GM19395 (cell line): ENCODE data around the gene SF3A2.
"Not testable (repeated sequence)": the region's sequence is repeated elsewhere in the genome, so short reads cannot be mapped to it uniquely, and the experiment has no call there.

Experiments used
- ATAC-seq: cut with Tn5 transposase; IDR thresholded peaks from one replicate; pipeline ENCODE4 v1.9.1; 2021; ENCODE audit warnings: mild to moderate bottlenecking, moderate library complexity; ENCODE audit not compliant: unreplicated experiment

Gene SF3A2, protein sequence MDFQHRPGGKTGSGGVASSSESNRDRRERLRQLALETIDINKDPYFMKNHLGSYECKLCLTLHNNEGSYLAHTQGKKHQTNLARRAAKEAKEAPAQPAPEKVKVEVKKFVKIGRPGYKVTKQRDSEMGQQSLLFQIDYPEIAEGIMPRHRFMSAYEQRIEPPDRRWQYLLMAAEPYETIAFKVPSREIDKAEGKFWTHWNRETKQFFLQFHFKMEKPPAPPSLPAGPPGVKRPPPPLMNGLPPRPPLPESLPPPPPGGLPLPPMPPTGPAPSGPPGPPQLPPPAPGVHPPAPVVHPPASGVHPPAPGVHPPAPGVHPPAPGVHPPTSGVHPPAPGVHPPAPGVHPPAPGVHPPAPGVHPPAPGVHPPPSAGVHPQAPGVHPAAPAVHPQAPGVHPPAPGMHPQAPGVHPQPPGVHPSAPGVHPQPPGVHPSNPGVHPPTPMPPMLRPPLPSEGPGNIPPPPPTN

DNA sequence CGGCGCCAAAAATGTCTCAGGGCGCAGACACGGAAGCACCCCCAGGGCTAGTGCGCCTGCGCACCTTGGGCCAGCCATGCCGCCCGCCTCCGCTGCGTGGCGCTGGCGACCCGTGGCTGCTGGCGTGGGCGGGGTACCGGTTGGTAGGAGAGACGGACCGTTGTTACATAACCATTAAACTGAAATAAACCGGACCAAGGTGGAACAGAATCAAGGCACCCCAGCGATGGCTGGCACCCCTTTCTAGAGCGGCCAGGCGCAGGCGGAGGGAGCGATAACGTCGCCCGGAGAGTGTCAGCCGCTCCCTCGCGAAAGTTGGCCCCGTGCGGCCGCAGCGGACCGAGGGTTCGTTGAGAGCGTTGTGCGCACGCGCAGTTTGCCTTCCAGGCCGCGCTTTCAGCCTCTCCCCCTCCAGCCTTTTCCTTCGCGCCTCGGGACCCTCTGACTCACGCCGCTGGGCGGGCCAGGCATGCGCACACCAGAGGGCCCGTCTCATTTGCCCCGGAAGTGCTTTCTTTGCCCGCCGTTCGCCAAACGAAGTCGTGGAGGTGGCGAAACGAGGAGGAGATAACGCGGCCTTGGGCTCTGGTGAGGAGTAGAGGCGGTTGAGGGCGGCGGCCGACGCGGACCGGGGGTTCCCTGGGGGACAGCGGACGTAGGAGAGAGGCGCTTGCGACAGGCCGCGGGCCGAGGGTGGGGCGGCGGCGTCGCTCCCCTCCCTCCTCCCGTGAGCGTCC, at the start of gene SF3A2, which contains the start of gene PLEKHJ1:
TSS of gene SF3A2 (plus strand) at position 511 of the 737 bp plus-strand sequence. CDS start 6,595 bp downstream, outside the sequence.
TSS of gene PLEKHJ1 (minus strand) at position 16 of the 737 bp plus-strand sequence. CDS start 81 bp downstream, outside the sequence.
- ATAC-seq: peak; percentile 71

DNA sequence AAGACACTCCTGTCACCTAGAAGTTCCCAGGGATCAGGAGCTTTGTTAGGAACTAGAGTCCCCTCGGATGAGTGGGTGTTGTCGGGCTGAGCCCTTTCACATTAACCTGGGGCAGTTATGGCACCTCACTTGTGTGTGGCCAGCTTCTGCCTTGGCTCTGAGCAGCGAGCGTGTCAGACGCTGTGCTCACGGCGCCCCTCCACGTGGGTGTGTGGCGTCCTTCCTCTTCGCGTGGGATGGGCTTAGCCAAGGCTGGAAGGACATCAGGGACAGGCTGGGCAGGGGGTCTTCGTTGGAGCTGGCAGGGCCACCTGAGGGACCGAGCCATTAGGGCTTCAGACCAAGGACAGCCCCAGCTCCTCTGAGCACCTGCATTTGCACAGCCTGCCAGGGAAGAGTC, 49.5 kb upstream of the SF3A2 start:
- no peak for ATAC-seq

- no peak for ATAC-seq
Observed at GRCh38 chr19:2188708-2189385, 47.8 kb upstream of the SF3A2 start.

DNA sequence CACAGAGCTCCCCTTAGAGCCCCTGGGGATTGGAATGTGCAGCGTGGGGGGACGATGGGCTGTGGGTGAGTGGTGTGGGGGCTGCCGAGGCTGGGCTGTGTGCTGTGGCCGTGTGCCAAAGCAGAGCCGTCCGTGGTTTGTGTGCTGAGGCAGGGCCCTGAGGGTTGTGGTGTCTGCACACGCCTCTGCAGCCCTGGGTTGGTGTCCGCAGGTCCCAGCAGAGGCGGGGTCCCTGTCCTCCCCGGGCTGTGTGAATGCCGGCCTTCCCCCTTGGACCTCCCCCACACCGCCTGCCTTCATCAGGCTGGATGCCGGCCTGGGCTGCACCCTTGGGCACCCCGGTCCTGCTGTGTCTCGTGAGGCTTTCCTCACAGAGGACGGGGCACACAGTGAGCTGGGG, 46.7 kb upstream of the SF3A2 start:
- ATAC-seq: no peak

- ATAC-seq: no peak
Observed at GRCh38 chr19:2190848-2191455, 45.7 kb upstream of the SF3A2 start.

DNA sequence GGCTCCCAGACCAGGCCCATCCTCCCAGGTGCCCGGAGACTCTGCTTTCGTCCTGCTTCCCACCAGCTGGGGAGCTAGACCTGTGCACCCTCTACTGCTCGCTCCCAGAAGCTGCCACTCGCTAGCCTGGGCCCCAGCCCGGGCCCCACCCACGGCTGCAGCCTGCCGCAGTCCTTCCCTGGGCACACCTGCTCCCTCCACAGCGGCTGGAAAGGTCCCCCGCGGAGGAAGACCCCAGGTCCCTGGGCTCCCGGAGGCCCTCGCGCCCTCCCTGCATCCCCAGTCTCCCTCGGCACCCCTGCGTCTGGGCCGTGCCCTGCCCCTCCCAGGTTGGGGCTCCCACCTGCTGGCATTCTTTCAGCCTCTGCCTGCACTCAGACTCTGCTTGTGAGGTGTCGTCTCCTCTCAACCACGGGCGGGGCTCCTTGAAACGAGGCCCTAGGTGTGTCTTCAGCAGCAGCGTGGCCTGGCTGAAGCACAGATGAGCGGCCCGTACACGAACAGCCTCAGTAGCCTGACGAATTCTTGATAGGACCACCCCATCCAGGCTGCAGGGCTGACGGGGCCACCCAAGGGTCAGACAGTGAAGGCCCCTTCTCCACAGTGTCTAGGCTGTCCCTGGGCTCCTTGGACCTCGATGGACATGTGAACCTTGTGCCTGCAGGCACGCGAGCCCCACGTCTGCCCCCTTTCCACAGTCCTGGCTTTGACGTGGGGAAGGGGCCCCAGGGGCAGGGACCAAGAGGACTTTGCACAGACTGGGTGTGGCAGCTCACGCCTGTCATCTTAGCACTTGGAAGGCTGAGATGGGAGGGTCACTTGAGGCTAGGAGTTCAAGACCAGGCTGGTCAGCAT, 44.9 kb upstream of the SF3A2 start:
- no peak for ATAC-seq

DNA sequence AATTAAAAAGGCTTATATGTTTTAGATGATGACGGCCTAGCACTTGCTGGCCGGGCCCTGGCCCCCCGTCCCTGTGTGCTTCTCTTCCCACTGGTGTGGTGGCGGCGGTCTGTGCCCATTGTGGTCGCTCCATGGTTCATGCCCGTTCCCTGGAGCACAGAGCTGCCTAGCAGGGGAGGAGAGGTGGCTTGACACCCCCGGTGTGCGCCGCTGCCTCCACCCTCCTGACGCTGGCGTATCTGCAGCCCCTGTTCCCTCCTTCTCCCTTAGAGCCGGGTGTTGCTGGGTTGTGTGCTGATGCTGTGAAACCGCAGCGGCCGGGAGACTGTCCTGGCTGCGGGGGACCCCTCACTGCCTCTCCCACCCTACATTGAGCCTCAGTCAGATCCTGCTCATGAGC, 43.8 kb upstream of the SF3A2 start:
- no peak for ATAC-seq

DNA sequence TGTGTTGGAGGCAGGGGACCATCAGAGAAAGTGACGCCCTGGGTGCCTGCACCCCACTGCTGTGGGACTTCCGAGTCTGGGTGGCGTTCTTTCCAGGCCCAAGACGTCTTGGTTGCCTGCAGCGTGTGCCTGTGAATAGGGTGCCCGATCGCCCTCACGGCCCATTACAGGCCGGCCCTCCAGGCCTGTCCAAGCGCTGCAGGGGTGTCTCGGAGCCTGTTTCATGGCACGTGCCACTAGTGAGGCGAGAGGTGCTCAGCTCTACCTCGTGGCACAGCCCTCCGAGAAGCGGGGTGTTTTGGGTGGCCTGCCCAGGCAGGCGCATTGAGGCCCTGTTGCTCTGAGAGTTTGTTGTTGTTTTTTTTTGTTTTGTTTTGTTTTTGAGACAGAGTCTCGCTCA, 42.8 kb upstream of the SF3A2 start:
- ATAC-seq: no peak

GRCh38 chr19:2194513-2195078, 42.0 kb upstream of the SF3A2 start:
- ATAC-seq: no peak

DNA sequence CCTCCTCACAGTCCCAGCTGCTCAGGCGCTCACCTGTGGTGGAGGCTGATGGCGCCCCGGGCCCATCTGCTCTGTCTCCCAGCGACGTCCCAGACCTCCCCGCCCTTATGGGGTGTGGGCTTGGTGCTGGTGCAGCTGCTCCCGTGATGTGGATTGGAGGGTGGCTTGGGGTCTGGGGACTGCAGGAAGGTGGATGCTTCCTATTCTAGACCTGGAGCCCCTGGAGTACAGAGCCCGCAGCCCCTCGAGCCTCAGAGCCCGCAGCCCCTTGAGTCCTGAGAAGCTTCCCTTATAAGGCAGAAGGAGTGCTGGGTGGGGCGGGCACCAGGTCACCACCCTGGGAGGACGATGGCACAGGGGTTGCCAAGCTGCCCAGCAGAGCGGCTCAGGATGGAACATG, 41.3 kb upstream of the SF3A2 start:
- no peak for ATAC-seq

- ATAC-seq: no peak
Observed at GRCh38 chr19:2195914-2196313, 40.7 kb upstream of the SF3A2 start.

DNA sequence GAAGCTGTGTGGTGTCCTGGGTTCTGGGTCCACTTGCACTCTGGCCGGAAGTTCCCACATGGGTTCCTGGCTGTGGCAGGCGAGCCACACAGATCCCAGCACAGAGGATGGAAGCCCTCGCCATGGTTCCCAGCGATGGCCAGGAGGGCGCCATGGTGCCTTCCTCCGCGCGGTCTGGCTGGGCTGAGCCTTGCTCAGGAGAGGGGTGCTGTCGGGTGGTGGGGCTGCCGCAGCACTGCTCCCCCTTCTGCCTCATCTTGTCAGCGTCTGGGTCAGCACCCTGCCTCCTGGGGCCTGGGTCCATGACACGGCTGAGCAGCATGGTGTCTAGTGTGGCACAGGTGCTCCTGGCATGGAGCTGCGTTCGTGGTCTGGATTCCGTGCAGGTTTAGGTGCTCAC, 39.4 kb upstream of the SF3A2 start:
- no peak for ATAC-seq

DNA sequence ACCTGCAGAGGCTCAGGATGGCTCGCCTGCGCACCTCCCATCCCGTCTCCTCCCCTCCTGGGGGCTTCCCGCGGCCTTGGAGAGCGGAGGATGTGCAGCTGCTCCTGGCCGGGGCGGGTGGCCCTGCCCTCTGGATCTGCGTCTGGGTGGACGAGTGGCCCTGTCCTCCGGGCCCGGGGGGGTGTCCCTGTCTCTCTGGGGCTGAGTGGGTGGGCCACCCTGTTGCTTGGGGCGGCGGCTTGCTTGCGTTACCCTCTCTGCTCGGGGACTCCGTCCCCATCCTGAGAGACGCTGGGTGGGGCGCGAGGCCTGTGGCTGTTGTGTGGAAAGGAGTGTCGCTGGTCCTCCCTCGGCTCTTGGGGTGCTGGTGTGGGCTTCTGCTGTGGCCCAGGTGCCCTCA, 38.3 kb upstream of the SF3A2 start:
- no peak for ATAC-seq

GRCh38 chr19:2199215-2199614, 37.4 kb upstream of the SF3A2 start:
- ATAC-seq: no peak

- no peak for ATAC-seq
Observed at GRCh38 chr19:2199861-2200623, 36.6 kb upstream of the SF3A2 start.

- ATAC-seq: not testable (repeated sequence)
Observed at GRCh38 chr19:2200624-2201294, 35.9 kb upstream of the SF3A2 start.

GRCh38 chr19:2201473-2202148, 35.0 kb upstream of the SF3A2 start:
- no peak for ATAC-seq

- no peak for ATAC-seq
Observed at GRCh38 chr19:2202366-2202765, 34.3 kb upstream of the SF3A2 start.
